Measurements from ENCODE around the gene CD59.
"Not testable (repeated sequence)": the region's sequence is repeated elsewhere in the genome, so short reads cannot be mapped to it uniquely, and the experiment has no call there.

CD59 gene

GRCh38 chr11:33692541-33692940 lies 43.7 kb downstream of the CD59 start:
- DNase-seq, result no peak

- peak; percentile 65 for DNase-seq
Observed at GRCh38 chr11:33692013-33692504, 44.2 kb downstream of the CD59 start.

GRCh38 chr11:33691066-33691864 lies 45.0 kb downstream of the CD59 start:
- no peak for DNase-seq

- DNase-seq, result no peak
Observed at GRCh38 chr11:33690290-33691065, 45.7 kb downstream of the CD59 start.

- no peak for DNase-seq
Observed at GRCh38 chr11:33689501-33689900, 46.7 kb downstream of the CD59 start.

GRCh38 chr11:33689085-33689484 lies 47.1 kb downstream of the CD59 start:
- no peak for DNase-seq

GRCh38 chr11:33687733-33688479 lies 48.3 kb downstream of the CD59 start:
- no peak for DNase-seq

- DNase-seq, result no peak
Observed at GRCh38 chr11:33685082-33685481, 51.1 kb downstream of the CD59 start.

- DNase-seq, result no peak
Observed at GRCh38 chr11:33684003-33684706, 52.1 kb downstream of the CD59 start.

- no peak for DNase-seq
Observed at GRCh38 chr11:33682446-33682845, 53.8 kb downstream of the CD59 start.

- DNase-seq, result no peak
Observed at GRCh38 chr11:33682019-33682418, 54.2 kb downstream of the CD59 start.

- not testable (repeated sequence) for DNase-seq
Observed at GRCh38 chr11:33678616-33679015, 57.6 kb downstream of the CD59 start.

GRCh38 chr11:33674035-33674814 lies 62.0 kb downstream of the CD59 start:
- DNase-seq, result no peak

GRCh38 chr11:33672273-33672672 lies 64.0 kb downstream of the CD59 start:
- no peak for DNase-seq

- no peak for DNase-seq
Observed at GRCh38 chr11:33670250-33671011, 65.8 kb downstream of the CD59 start.

- DNase-seq, result no peak
Observed at GRCh38 chr11:33669598-33670249, 66.5 kb downstream of the CD59 start.

GRCh38 chr11:33668951-33669596 lies 67.1 kb downstream of the CD59 start:
- no peak for DNase-seq

GRCh38 chr11:33668468-33668825 lies 67.8 kb downstream of the CD59 start:
- DNase-seq, result no peak

GRCh38 chr11:33667819-33668467 lies 68.3 kb downstream of the CD59 start:
- no peak for DNase-seq
